Loucy (cell line): ENCODE measurements around the gene PBRM1.

ENCODE experiments used
- H2AFZ ChIP-seq: fragments of 200-600 bp; sonication (generic); 2 replicates; pipeline ENCODE4 v1.6.0; 2016; ENCODE audit warnings: antibody characterized with exemption, mild to moderate bottlenecking, low read length, moderate library complexity
- H3F3A ChIP-seq: fragments of 200-600 bp; 2 replicates; pipeline ENCODE4 v1.6.0; 2016; ENCODE audit warnings: antibody characterized with exemption, low read depth, mild to moderate bottlenecking
- H3K27me3 ChIP-seq: fragments of 200-600 bp; sonication (generic); 2 replicates; pipeline ENCODE4 v1.6.1; 2014; ENCODE audit warnings: low read length, mild to moderate bottlenecking; ENCODE audit not compliant: insufficient read depth, poor library complexity, severe bottlenecking
- H3K36me3 ChIP-seq: fragments of 200-600 bp; sonication (generic); 2 replicates; pipeline ENCODE4 v1.6.1; 2016; ENCODE audit warnings: low read length; ENCODE audit not compliant: insufficient read depth
- H3K4me1 ChIP-seq: fragments of 200-600 bp; sonication (generic); 2 replicates; pipeline ENCODE4 v1.5.1; 2014; ENCODE audit warnings: low read length, mild to moderate bottlenecking; ENCODE audit not compliant: insufficient read depth, poor library complexity, severe bottlenecking
- H3K4me2 ChIP-seq: fragments of 200-600 bp; sonication (generic); 2 replicates; pipeline ENCODE4 v1.6.0; 2014; ENCODE audit warnings: antibody characterized with exemption, low read length, low read depth, mild to moderate bottlenecking; ENCODE audit not compliant: poor library complexity, severe bottlenecking
- H3K4me3 ChIP-seq: fragments of 200-600 bp; sonication (generic); 2 replicates; pipeline ENCODE4 v1.5.1; 2014; ENCODE audit warnings: low read length, mild to moderate bottlenecking, mixed read lengths; ENCODE audit not compliant: poor library complexity, severe bottlenecking
- H3K79me2 ChIP-seq: fragments of 200-600 bp; sonication (generic); 2 replicates; pipeline ENCODE4 v1.6.1; 2014; ENCODE audit warnings: low read length; ENCODE audit not compliant: insufficient read depth
- H3K9ac ChIP-seq: fragments of 200-600 bp; sonication (generic); 2 replicates; pipeline ENCODE4 v1.6.0; 2014; ENCODE audit warnings: mild to moderate bottlenecking, low read depth, low read length, moderate library complexity; ENCODE audit not compliant: poor library complexity, severe bottlenecking
- H3K9me2 ChIP-seq: fragments of 200-600 bp; sonication (generic); replicated peaks from 2 replicates; pipeline ENCODE4 v1.6.1; 2016; ENCODE audit warnings: low read depth, low read length, mixed read lengths
- H3K9me3 ChIP-seq: fragments of 200-600 bp; sonication (generic); 2 replicates; pipeline ENCODE4 v1.6.1; 2014; ENCODE audit warnings: mild to moderate bottlenecking, antibody characterized with exemption, low read length, low read depth; ENCODE audit not compliant: insufficient read depth
- H4K20me1 ChIP-seq: fragments of 200-600 bp; sonication (generic); 2 replicates; pipeline ENCODE4 v1.6.0; 2014; ENCODE audit warnings: antibody characterized with exemption, low read length, mild to moderate bottlenecking; ENCODE audit not compliant: insufficient read depth, poor library complexity, severe bottlenecking
- EZH2phosphoT487 ChIP-seq: fragments of 200-600 bp; IDR thresholded peaks from 2 replicates; pipeline ENCODE4 v1.6.1; 2018; ENCODE audit warnings: antibody characterized with exemption, mild to moderate bottlenecking, moderate library complexity, borderline replicate concordance
- TF ChIP-seq, protein P1 (sequence below): fragments of 200-600 bp; sonication (generic); conservative IDR thresholded peaks from 2 replicates; pipeline ENCODE4 v1.5.1; 2014; ENCODE audit warnings: mild to moderate bottlenecking, antibody characterized with exemption, low read length

Gene PBRM1

DNA sequence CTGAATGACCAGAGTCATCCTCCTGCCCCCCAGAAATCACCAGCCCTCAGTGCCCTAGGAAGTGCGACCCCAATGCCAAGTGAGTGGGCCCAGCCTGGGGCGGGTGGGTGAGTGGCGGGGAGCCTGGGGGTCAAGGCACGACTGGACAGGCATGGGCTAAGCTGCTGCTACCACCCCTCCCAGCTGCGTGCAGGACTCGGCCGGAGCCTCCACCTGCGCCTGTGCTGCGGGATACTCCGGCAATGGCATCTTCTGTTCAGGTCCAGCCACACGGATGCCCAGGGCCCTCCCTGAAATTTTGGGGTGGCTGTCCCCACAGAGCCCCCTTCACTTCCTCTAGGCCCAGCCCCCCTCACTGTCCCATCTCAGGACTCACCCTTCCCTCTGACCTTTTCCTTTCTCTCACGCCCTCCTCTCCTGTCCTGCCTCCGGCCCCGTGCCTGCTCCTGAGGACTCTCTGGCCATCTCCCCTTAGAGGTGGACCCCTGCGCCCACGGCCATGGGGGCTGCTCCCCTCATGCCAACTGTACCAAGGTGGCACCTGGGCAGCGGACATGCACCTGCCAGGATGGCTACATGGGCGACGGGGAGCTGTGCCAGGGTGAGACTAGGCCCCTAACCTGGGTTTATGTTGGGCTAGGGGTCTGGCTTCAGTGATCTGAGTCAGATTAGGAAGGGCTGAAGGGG lies 169.1 kb downstream of the PBRM1 start:
- Histone ChIP-seq H3F3A (no peaks in the 10 kb centered on the region), H3K27me3 (no peaks in the 10 kb centered on the region), H3K9me2 (no peaks in the 10 kb centered on the region), H3K4me1 (no peaks in the 10 kb centered on the region), H3K9me3 (no peaks in the 10 kb centered on the region), H3K4me3 (no peak overlapping the region), H3K9ac (no peak overlapping the region), H3K36me3 (no peaks in the 10 kb centered on the region), H3K4me2 (no peak overlapping the region), H3K79me2 (no peaks in the 10 kb centered on the region), H4K20me1 (no peaks in the 10 kb centered on the region), H2AFZ (no peak overlapping the region)
- TF ChIP-seq EZH2phosphoT487 = no peak
- TF ChIP-seq, protein P1, sequence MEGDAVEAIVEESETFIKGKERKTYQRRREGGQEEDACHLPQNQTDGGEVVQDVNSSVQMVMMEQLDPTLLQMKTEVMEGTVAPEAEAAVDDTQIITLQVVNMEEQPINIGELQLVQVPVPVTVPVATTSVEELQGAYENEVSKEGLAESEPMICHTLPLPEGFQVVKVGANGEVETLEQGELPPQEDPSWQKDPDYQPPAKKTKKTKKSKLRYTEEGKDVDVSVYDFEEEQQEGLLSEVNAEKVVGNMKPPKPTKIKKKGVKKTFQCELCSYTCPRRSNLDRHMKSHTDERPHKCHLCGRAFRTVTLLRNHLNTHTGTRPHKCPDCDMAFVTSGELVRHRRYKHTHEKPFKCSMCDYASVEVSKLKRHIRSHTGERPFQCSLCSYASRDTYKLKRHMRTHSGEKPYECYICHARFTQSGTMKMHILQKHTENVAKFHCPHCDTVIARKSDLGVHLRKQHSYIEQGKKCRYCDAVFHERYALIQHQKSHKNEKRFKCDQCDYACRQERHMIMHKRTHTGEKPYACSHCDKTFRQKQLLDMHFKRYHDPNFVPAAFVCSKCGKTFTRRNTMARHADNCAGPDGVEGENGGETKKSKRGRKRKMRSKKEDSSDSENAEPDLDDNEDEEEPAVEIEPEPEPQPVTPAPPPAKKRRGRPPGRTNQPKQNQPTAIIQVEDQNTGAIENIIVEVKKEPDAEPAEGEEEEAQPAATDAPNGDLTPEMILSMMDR = no peak

DNA sequence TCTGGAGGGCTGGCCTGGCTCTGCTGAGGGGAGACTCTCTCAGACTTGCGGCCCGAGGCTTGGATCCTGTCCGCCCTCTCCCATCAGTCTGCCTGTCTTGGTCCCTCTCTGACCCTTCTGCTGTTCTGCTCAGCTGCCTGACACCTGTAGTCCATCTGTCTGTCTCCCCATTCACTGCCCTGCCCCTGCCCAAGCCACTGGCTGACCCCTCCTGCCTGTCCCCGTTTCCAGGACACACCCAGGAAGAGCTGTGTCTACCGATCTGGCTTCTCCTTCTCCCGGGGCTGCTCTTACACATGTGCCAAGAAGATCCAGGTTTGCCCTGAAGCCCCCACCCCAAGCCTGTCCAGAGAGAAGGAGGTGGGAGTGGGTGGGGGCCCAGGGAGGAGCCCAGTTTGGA lies 170.5 kb downstream of the PBRM1 start:
- Histone ChIP-seq H3K4me1 (no peaks in the 10 kb centered on the region), H3K9me2 (no peaks in the 10 kb centered on the region), H4K20me1 (no peaks in the 10 kb centered on the region), H3K4me2 (no peak overlapping the region), H2AFZ (no peak overlapping the region), H3K36me3 (no peaks in the 10 kb centered on the region), H3K4me3 (no peak overlapping the region), H3K9me3 (no peaks in the 10 kb centered on the region), H3K79me2 (no peaks in the 10 kb centered on the region), H3K27me3 (no peaks in the 10 kb centered on the region), H3F3A (no peaks in the 10 kb centered on the region), H3K9ac (no peak overlapping the region)
- no peak for TF ChIP-seq EZH2phosphoT487
- TF ChIP-seq, protein P1 = no peak

DNA sequence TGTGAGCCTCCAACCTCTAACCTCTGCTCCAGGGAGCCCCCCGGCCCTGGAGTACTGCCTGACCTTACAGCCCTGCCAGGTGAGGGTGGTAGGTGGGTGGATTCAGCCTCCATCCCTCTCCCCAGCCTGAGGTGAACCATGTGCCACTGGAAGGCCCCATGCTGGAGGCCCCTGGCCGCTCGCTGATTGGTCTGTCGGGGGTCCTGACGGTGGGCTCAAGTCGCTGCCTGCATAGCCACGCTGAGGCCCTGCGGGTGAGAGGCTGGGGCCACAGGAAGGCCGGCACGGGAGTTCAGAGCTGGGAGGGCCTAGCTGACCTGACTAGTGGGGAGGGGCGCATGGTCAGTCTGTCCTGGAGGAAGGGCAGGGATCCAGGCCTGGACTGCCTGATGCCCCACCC lies 171.1 kb downstream of the PBRM1 start:
- no peak overlapping the region for H2AFZ ChIP-seq
- H3K4me3 ChIP-seq = no peak overlapping the region
- H3K9ac ChIP-seq = no peak overlapping the region
- H3F3A ChIP-seq = no peaks in the 10 kb centered on the region
- TF ChIP-seq, protein P1 = no peak
- no peak for TF ChIP-seq EZH2phosphoT487
- H3K36me3 ChIP-seq = no peaks in the 10 kb centered on the region
- H3K4me2 ChIP-seq = no peak overlapping the region
- H3K27me3 ChIP-seq = no peaks in the 10 kb centered on the region
- H3K79me2 ChIP-seq = no peaks in the 10 kb centered on the region
- no peaks in the 10 kb centered on the region for H3K4me1 ChIP-seq
- no peaks in the 10 kb centered on the region for H4K20me1 ChIP-seq
- no peaks in the 10 kb centered on the region for H3K9me3 ChIP-seq
- H3K9me2 ChIP-seq = no peaks in the 10 kb centered on the region
